GM19372 (cell line): Measurements from ENCODE around the gene IGFBP4.

Experiments used
- ATAC-seq: cut with Tn5 transposase; IDR thresholded peaks from one replicate; pipeline ENCODE4 v1.9.1; 2021; ENCODE audit warnings: mild to moderate bottlenecking, low read depth, moderate library complexity; ENCODE audit not compliant: unreplicated experiment

The IGFBP4 gene

GRCh38 chr17:40452921-40453378 lies 9.7 kb downstream of the IGFBP4 start:
- ATAC-seq, result no peak

- no peak for ATAC-seq
Measured at GRCh38 chr17:40453881-40454612, 10.8 kb downstream of the IGFBP4 start.

GRCh38 chr17:40454613-40454995 lies 11.4 kb downstream of the IGFBP4 start:
- ATAC-seq, result no peak

GRCh38 chr17:40456396-40456951 lies 13.2 kb downstream of the IGFBP4 start:
- ATAC-seq, result no peak

- no peak for ATAC-seq
Measured at GRCh38 chr17:40457369-40457768, 14.1 kb downstream of the IGFBP4 start.

- ATAC-seq, result no peak
Measured at GRCh38 chr17:40457964-40458791, 14.9 kb downstream of the IGFBP4 start.

- ATAC-seq, result no peak
Measured at GRCh38 chr17:40458851-40459482, 15.7 kb downstream of the IGFBP4 start.

GRCh38 chr17:40459636-40460603 lies 16.7 kb downstream of the IGFBP4 start:
- no peak for ATAC-seq

GRCh38 chr17:40460604-40460967 lies 17.3 kb downstream of the IGFBP4 start:
- no peak for ATAC-seq

GRCh38 chr17:40460968-40461731 lies 17.9 kb downstream of the IGFBP4 start:
- ATAC-seq, result no peak

- ATAC-seq, result no peak
Measured at GRCh38 chr17:40461732-40462342, 18.6 kb downstream of the IGFBP4 start.

GRCh38 chr17:40462343-40463121 lies 19.3 kb downstream of the IGFBP4 start:
- ATAC-seq, result no peak

- no peak for ATAC-seq
Measured at GRCh38 chr17:40463122-40463550, 19.9 kb downstream of the IGFBP4 start.

- no peak for ATAC-seq
Measured at GRCh38 chr17:40464392-40464855, 21.2 kb downstream of the IGFBP4 start.

- ATAC-seq, result no peak
Measured at GRCh38 chr17:40466298-40466971, 23.2 kb downstream of the IGFBP4 start.

GRCh38 chr17:40467281-40467867 lies 24.1 kb downstream of the IGFBP4 start:
- ATAC-seq, result no peak

GRCh38 chr17:40468560-40468959 lies 25.3 kb downstream of the IGFBP4 start:
- ATAC-seq, result no peak
